DMS53 (cell line): ENCODE data around the gene SYP.
A peak's percentile ranks its signal among the peaks of the same experiment; 100 is the strongest.

Experiments
- DNase-seq: peaks from one replicate; lab custom pipeline; 2025; lab: John Stamatoyannopoulos, UW

The SYP gene

DNA sequence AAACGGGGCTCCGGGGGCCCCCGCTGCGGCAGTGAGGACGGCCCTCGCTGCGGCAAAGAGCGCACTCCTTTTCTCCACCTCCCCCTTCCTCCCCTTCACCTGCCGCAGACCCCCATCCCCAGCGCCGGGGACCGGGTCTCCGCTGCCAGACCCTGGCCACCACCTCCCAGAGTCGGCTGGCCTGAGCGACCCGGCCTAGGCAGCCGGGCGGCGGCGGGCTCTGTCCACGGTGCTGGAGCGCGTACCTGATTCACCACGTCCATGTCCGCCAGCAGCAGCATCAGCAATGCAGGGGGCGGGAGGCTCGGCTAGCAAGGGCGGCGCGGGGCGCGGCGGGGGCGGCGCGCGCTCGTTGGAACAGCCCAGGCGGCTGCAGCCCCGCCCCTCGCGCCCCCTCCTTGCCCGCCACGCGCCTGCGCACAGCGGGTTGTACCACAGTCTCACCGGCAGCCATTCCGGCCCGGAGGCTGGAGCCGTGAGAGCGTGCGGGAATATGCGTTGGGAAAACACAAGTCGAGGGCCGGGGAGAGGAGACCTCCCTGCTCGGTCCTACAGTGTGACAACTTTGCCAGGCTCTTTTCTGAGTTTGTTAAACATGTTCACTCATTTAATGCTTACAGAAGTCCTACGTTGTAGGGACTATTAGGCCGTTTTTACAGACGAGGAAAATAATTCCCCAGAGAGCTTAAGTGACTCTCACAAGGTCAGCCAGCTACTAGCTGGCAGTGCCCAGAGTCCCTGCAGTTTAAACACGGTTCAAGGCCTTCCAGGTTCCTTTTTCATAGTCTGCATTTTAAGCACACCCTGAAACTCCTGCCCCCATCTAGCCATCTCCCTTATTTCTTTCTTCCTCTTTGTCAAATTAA, at the start of gene SYP:
SYP (minus strand) TSS at position 288 of the 866 bp plus-strand sequence; CDS start at position 281, 7 bp downstream.
- peak; percentile 94 for DNase-seq

DNA sequence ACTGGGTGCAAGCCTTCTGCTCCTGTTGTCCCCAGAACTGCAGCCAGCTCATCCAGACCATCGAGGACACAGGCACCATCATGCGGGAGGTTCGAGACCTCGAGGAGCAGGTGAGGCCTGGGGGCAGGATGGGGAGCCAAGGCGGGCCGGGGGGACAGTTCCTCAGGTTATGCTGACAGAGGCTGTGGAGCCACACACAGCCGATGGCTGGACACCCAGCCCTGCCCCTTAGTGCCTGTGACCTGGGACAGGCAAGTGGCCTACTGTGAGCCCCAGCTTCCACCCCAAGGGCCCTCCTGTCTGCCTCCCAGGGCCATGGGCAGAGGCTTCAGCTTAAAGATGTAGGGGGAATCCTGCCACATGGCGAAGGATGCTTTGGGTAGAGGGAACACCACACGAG, 49.6 kb upstream of the SYP start:
- no peak for DNase-seq

DNA sequence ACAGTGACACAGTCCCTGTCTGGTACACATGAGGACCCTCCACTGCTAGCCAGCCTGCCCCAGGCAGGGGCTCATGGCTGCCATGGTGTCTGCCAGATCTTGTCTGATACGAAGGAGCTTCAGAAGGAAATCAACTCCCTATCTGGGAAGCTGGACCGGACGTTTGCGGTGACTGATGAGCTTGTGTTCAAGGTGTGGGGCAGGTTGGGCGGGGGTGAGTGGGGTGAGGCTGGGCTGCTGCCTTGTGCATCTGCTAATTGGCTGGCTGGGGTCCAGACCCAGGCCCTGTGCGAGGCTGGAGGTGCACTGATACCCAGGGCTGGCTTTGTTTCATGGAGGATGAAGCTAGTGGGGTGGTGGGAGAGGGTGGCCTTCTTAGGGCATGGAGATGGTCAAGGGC, 49.1 kb upstream of the SYP start:
- DNase-seq, result no peak

DNA sequence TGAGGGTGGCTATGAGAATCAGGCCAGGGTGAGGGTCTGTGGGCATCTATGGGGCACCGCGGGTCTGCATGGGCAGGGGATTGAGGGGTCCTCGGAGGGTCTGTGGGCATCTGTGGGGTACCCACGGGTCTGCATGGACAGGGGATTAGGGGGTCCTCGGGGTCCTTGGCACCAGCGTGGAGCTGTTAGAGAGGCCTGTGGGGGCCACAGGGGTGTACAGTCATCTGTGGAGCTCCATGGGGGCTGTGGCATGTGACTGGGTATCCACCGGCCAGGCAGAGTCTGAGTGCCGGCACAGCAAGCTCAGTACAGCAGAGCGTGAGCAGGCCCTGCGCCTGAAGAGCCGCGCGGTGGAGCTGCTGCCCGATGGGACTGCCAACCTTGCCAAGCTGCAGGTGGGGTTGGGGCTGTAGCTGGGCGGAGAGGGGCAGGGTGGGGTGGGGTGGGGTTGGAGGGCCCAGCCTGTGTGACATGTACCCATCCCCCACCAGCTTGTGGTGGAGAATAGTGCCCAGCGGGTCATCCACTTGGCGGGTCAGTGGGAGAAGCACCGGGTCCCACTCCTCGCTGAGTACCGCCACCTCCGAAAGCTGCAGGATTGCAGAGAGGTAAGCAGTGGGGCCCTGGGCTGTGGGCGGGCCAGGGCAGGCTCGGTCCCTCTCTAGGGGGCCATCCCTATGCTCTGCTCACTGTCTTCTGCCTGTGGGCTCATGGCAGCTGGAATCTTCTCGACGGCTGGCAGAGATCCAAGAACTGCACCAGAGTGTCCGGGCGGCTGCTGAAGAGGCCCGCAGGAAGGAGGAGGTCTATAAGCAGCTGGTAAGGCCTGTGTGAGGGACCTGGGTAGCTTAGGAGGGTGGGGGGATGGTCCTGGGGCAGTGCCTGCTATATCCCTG, 48.2 kb upstream of the SYP start:
- no peak for DNase-seq

DNA sequence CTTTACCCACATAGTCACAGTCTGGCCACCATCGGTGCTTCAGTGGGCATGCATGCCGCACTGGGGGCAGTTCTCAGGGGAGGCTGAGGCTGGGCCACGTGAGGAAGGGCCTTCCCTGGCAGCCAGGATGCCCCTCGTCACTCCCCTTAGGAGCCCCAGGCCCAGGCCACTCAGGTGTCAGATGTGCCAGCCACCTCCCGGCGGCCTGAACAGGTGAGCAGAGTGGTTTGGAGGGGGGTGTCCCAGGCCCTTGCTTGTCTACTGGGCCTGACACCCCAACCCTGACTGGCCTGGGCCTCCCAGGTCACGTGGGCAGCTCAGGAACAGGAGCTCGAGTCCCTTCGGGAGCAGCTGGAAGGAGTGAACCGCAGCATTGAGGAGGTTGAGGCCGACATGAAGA, 47.4 kb upstream of the SYP start:
- DNase-seq, result no peak

DNA sequence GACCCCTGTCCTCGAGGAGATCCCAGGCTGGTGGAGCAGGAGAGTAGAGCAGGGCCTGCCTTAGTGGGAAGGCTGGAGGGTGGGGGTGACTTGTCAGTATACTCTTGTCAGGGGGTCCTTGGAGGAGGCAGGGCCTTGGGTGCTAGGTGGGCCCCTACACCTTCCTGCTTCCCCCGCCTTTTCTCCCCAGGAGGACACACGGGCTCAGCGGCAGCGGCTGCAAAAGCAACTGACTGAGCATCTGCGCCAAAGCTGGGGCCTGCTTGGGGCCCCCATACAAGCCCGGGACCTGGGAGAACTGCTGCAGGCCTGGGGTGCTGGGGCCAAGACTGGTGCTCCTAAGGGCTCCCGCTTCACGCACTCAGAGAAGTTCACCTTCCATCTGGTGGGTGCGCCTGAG, 46.5 kb upstream of the SYP start:
- DNase-seq, result no peak

DNA sequence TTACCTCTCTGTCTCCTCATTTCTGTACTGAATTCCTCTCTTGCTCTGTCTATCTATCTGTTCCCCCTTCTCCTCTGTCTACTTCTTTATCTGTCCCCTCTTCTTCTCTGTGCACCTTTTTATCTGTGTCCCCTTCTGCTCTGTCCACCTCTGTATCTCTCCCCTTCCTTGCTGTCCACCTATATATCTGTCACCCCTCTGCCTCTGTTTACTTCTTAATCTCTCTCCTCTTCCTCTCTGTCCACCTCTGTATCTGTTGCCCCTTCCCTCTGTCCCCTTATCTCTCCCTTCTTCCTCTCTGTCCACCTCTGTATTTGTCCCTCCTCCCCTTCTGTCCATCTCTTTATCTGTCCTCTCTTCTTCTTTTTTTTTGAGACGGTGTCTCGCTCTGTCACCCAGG, 44.2 kb upstream of the SYP start:
- no peak for DNase-seq

DNA sequence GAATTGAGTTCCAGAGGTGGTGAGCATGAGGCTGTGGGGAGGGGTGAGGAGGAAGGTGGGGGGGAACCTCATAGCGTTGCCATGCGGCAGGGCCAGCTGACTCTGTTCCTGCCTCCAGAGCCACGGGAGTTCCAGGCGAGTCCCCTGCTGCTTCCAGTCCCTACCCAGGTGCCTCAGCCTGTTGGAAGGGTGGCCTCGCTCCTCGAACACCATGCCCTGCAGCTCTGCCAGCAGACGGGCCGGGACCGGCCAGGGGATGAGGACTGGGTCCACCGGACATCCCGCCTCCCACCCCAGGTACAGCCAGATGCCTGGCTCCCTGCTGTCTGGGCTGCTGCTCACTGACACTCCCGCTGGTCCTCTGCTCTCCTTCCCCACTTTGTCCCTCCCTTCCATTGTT, 43.2 kb upstream of the SYP start:
- no peak for DNase-seq

DNA sequence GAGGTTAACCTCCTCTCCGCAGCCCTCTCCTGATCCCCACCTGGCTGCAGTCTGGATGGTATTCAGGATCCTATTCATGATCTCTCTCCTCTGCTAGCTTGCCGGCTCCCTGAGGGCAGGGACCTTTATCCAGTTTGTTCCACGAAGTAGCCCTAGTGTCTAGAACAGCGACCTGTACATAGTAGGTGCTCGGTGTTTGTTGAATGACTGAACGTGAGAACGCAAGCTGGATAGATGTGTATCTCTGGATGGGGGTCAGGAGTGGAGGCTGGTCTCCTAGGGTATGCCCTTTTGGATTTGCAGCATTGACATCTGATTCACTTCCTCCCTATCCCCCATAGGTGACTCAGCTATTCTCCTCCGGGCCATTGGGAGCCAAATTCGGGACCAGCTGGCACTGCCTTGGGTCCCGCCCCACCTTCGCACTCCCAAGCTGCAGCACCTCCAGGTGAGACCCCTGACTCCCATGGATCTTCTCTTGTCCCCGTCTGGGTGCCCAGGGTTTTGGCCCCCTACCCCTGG, 42.6 kb upstream of the SYP start:
- DNase-seq, result no peak

DNA sequence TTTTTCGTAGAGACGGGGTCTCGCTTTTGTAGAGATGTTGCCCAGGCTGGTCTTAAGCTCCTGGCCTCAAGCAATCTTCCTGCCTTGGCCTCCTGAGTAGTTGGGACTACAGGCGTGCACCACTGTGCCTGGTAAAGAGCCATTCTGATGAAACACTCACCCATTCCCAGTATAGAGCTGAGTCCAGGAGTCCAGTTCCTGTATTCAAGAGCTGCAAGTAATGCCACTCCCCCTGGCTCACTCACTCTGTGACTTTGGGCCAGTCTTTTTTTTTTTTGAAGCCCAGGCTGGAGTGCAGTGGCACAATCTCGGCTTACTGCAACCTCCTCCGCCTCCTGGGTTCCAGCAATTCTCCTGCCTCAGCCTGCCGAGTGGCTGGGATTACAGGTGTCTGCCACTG, 38.7 kb upstream of the SYP start:
- DNase-seq, result no peak

DNA sequence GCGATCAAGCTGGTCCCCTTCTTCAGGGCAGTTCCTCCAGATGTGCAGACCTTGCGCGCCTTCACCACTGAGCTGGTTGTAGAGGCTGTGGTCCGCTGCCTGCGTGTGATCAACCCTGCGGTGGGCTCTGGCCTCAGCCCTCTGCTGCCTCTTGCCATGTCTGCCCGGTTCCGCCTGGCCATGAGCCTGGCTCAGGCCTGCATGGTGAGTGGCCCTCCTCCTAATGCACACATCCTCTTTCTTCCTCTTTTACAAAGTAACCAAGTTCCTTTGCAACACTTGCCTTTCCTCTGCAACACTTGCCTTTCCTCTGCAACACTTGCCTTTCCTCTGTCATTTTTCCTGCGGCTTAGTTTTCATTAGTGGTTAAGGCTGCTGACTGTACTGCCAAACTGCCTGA, 37.1 kb upstream of the SYP start:
- DNase-seq, result no peak

DNA sequence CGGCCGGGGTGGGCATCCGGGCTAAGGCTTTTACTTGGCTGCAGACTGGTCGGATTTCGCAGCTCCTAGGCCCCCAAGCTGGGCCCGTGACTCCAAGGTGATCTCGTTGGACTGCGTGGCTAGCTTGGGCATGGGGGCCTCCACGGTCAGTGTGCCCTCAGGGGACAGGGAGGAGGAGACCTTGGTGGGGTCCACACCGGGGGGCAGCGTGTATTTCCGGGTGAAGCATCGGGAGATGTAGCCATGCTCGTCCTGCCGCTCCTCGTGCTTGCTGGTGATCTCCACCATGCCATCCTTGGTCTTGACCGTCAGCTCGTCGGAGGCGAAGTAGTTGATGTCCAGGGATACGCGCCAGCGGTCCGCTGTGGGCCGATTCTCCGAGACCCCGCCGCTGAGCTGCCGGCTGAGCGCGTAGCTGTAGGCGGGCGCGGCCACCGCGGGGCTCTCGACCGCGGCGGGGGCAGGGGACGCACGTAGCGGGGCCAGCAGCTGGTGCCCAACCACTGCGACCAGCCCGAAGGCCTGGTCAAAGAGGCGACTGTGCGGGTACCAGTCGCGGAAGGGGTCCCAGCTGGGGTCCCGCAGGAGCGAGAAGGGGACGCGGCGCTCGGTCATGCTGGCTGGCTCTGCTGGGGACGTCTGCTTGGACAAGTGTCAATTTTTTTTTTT, 34.0 kb upstream of the SYP start:
- DNase-seq, result no peak

DNA sequence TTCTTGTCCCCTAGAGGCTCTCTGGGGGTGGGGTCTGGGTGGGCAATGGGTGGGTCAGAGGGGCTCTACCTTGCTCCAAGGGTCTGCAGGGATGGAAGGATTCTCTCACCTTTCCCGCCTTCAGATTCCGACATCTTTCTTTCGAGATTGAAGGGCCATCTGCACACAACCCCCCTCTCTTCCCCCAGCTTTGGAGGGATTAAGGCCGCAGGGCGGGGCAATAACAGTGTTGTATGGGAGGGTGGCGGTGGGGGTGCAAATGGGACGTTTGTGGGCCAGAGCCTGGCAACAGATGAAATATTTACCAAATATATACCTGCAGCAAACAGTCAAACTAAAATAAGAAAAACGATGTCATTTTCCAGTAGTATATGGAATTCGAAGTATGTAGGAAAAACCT, 33.2 kb upstream of the SYP start, which contains the start of gene CACNA1F:
CACNA1F (minus strand) TSS at position 165 of the 400 bp plus-strand sequence; CDS start at position 134, 31 bp downstream.
- no peak for DNase-seq

DNA sequence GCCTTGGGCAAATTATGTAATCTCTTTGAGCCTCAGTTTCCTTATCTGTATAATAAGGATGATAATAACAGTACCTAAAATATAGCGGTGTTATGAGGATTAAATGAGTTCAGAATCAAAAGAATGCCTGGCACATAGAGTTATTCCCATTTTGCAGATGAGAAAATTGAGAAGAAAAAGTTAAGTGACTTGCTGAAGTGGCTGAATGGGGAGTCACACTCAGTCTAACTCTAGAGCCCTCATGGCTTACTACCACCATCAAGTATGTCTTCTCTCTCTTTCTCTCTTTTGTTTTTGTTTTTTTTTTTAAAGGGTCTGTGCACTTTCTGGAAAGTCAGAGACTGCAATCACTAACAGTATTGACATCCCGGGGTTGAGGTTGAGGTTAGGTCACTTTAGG, 32.5 kb upstream of the SYP start:
- no peak for DNase-seq

DNA sequence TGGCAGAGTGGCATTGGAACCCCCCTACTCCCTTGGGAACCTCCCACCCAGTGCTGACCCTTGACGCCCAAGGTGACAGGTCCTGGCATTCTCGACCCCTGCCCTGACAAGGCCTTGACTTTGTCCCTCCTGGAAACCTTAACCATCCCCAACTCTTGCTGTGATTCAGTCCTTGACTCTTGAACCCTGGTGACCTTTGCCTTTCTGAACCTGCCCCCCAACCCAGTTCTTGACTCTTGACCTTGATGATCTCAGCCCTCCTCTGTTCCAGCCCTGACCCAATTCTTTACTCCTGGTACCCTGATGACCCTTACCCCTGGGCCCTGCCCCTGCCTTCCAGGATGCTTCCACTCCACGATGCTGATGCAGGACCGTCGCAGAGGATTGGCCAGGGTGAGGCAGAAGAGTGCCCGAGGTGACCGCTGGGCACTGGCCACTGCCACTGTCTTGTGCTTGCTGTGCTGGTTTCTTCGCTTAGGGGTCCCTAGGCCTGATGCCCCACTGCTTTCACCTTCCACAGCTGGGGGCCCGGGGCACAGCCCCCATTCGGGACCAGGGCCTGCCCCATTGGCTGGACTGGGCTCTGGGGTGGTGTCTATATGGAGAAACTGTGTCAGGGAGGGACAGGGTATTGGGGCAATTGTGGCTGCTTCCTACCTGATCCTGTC, 31.5 kb upstream of the SYP start:
- DNase-seq, result no peak

DNA sequence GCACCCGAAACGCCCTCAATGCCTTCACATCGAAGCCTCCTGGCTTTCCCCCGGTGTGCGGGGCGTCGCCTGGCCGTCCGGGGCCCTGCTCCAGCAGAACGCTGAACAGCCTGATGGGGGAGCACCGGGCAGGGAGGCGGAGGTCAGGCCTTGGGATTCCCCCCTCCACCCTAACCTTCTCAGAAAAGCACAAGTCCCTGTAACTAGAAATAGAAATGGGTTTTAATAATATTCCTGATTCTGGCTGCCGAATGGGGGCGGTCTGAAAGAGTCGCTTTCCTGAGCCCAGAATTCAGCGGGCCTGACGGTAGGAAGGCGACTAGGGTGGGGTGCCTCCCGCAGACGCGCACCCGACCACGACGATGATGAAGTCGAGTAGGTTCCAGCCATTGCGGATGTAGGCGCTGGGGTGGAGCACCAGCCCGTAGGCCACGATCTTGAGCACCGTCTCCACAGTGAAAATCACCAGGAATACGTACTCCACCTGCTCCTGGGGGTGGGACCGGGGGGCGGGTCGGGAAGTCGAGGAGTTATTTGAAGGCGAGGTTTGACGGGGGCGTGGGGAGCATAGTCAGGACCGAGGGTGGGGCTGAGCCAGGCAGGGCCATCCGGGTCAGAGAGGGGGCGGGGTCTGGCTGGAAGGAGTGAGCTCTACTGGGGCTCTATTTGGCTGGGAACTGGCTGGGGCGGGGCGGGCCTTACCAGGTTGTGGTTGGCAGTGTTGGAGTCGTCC, 30.7 kb upstream of the SYP start:
- DNase-seq, result peak; percentile 93

DNA sequence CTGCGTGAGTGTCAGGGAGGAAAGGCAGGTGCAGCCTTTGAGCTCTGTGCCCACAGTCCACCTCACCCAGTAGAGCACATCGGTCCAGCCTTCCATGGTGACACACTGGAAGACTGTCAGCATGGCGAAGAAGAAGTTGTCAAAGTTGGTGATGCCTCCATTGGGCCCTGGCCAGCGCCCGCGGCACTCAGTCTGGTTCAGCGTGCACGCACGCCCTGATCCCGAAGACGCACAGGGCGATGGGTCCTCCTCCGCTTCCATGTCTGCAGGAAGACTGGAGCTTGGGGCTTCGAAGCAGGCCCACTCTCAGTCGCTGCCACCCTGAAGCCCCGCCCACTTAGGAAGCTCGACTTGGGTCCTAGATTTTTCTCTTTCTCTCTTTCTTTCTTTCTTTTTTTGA, 28.2 kb upstream of the SYP start:
- DNase-seq, result no peak

DNA sequence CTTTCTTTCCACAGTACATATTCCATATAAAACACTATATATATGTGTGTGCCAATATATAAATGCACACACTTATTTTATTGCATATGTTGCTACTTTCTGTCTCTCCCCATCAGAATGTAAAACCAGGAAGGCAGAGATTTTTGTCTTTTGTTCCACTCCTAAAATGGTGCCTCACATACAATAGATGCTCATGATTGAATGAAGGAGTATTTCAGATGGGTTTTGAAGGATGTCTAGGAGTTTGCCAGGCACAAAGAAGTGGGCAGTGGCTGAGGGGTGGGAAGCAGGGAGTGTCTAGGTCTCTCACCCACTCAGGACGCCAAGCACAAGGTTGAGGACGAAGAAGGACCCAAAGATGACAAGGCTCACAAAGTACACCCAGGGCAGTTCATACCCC, 27.7 kb upstream of the SYP start:
- DNase-seq, result no peak

DNA sequence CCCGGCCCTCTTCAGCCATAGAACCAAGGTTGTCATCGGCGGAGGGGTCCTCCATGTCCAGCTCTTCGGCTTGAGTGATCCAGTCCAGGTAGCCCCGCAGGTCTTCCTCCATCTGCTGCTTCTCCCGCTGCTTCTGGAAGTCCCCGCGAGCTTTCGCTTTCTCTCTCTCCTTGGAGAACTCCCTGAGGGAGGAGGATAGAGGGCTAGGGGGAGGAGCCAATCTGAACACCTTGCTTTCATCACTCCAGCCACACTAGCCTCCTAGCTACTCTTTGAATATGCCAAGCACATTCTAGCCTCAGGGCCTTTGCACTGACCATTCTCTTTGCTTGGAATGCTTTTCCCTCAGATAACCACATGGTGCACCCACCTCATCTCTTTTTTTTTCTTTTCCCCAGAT, 27.0 kb upstream of the SYP start:
- DNase-seq, result peak; percentile 12

DNA sequence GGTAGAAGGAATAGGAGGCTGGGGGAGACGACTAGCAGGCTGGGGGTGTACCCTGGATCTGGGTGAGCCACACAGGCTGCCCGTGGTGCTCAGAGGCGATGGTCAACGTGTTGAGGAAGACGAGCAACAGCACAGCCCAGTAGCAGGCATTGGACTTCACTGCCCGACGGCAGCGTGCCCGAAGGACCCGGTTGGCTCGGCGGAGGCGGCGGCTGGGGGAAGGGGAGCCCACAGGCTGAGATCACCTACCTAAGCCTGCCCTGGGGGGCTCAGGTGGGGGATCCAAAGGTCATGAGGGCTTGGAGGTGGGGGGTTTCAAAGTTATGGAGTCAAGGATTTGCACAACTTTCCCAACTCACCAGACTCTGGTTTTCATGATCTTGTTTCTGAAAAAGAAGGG, 25.9 kb upstream of the SYP start:
- DNase-seq, result no peak

DNA sequence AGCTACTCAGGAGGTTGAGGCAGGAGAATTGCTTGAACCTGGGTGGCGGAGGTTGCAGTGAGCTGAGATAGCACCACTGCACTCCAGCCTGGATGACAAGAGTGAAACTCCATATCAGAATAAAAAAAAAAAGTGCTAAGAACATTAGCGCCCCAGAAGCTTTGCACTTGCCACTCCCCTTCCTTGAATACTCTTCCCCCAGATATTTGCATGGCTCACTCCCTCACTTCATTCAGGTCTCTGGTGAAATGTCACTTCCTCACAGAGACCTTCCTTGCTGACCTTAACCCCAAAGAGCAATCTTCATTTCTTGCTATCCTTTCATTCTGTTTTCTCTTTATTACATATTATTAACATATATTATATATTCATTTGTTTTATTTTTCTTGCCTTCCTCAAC, 21.9 kb upstream of the SYP start:
- DNase-seq, result no peak
